8988T (cell line): ENCODE results near the gene CENPO.
"Not testable (repeated sequence)": the region's sequence is repeated elsewhere in the genome, so short reads cannot be mapped to it uniquely, and the experiment has no call there.

Experiments
- DNase-seq: peaks from one replicate; pipeline ENCODE4 v3.0.0; 2011

Gene CENPO

GRCh38 chr2:24791452-24791851, 1.8 kb upstream of the CENPO start:
- no peak for DNase-seq

- DNase-seq = no peak
Observed at GRCh38 chr2:24792542-24792873, 717 bp upstream of the CENPO start.

- DNase-seq = no peak
Observed at GRCh38 chr2:24793761-24794435, 673 bp downstream of the CENPO start.

- DNase-seq = no peak
Observed at GRCh38 chr2:24797644-24798043, 4.4 kb downstream of the CENPO start.

- not testable (repeated sequence) for DNase-seq
Observed at GRCh38 chr2:24800487-24800886, 7.3 kb downstream of the CENPO start.

- not testable (repeated sequence) for DNase-seq
Observed at GRCh38 chr2:24805811-24806660, 12.8 kb downstream of the CENPO start.

GRCh38 chr2:24806661-24807036, 13.4 kb downstream of the CENPO start:
- no peak for DNase-seq

GRCh38 chr2:24809316-24810007, 16.2 kb downstream of the CENPO start:
- no peak for DNase-seq

- DNase-seq = no peak
Observed at GRCh38 chr2:24813691-24814137, 20.5 kb downstream of the CENPO start.

GRCh38 chr2:24814516-24814915, 21.3 kb downstream of the CENPO start:
- no peak for DNase-seq

- DNase-seq = no peak
Observed at GRCh38 chr2:24815171-24815570, 21.9 kb downstream of the CENPO start.

GRCh38 chr2:24816404-24816803, 23.2 kb downstream of the CENPO start:
- DNase-seq = no peak

- no peak for DNase-seq
Observed at GRCh38 chr2:24816884-24817283, 23.7 kb downstream of the CENPO start.

- no peak for DNase-seq
Observed at GRCh38 chr2:24818721-24819167, 25.5 kb downstream of the CENPO start.

GRCh38 chr2:24819442-24820174, 26.4 kb downstream of the CENPO start:
- no peak for DNase-seq

- no peak for DNase-seq
Observed at GRCh38 chr2:24820175-24820513, 26.9 kb downstream of the CENPO start.

GRCh38 chr2:24820598-24821432, 27.6 kb downstream of the CENPO start:
- DNase-seq = no peak

- no peak for DNase-seq
Observed at GRCh38 chr2:24821433-24821891, 28.2 kb downstream of the CENPO start.

- DNase-seq = no peak
Observed at GRCh38 chr2:24822049-24822706, 29.0 kb downstream of the CENPO start.

- peak; percentile 10 for DNase-seq
Observed at GRCh38 chr2:24824071-24824588, 30.9 kb downstream of the CENPO start.
